HG03196 (cell line): ENCODE measurements around the gene PDCD1LG2.

Experiments
- ATAC-seq: cut with Tn5 transposase; IDR thresholded peaks from one replicate; pipeline ENCODE4 v1.9.1; 2021; ENCODE audit not compliant: unreplicated experiment

The PDCD1LG2 gene

DNA sequence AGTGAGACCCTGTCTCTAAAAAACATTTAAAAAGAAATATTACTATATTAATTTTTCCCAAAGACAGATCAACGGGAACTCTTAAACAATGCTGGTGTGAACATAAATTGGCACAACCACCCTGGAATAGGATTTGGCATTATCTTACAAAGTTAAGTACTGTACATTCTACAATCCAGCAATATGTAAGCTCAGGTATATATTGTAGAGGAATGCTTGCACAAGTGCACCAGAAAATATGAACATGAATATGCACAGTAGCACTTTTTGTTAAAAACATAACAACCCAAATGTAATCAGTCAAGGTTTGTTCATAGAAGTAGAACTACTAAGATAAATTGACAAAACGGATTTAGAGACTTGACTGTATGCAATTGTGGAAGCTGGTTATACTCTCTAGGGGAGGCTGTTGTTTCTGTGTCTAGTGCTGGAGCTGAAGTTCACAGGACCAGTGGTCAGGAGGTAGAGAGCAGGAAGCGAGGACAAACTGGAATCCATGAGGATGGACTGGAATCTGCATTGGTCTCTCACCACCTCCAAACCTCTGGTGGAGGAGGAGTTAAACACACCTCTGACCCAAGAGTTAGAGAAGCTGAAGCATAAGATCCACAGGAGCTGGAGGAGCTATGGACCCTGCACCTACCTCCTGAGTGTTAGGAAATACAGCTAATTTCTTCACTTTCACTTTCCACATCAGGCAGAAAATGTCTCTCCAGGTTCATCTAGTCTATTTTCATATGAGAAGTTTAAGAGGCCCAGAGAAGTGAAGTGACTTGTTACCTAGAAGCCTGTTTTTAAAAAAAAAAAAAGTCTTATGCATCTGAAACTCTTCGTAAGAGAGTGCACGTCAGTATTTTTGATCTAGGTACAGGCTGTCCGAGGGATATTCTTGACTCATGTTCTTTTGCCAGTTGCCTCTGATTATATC lies 98.2 kb downstream of the PDCD1LG2 start:
- peak; percentile 54 for ATAC-seq

DNA sequence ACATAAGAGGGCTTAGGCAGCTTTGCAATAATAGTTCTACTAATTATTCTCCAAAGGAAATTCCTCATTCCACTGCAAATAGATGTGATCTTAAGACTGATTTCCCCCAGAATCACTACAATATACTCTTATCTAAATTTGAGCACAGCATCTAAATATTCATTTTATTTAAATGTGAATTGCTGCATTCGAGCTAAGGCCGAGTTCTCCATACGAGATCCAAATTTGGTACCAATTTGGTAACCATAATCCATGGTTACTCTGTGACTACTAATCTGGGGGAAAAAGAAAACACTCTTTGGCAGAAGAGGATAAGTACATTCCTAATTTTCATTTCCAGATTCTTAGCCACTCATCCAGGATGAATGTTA lies 98.9 kb downstream of the PDCD1LG2 start:
- no peak for ATAC-seq

DNA sequence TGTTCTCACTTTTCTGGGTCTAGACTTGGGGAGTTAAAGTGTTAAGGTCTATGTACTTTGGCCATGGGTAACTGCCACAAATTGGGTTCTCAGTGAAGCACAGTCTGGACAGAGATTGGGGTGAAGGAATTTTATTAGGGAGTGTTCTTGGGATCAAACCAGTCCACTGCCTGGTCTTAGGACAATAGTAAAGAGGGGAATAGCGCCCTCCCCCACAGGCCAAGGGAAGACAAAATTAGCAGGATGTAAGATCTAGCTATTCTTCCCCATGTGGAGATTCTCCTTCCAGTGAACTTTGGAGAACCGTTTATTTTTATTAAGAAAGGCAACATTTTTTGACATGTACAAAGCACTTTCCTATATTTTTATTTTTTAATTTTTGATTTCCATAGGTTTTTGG lies 100.2 kb downstream of the PDCD1LG2 start:
- no peak for ATAC-seq

DNA sequence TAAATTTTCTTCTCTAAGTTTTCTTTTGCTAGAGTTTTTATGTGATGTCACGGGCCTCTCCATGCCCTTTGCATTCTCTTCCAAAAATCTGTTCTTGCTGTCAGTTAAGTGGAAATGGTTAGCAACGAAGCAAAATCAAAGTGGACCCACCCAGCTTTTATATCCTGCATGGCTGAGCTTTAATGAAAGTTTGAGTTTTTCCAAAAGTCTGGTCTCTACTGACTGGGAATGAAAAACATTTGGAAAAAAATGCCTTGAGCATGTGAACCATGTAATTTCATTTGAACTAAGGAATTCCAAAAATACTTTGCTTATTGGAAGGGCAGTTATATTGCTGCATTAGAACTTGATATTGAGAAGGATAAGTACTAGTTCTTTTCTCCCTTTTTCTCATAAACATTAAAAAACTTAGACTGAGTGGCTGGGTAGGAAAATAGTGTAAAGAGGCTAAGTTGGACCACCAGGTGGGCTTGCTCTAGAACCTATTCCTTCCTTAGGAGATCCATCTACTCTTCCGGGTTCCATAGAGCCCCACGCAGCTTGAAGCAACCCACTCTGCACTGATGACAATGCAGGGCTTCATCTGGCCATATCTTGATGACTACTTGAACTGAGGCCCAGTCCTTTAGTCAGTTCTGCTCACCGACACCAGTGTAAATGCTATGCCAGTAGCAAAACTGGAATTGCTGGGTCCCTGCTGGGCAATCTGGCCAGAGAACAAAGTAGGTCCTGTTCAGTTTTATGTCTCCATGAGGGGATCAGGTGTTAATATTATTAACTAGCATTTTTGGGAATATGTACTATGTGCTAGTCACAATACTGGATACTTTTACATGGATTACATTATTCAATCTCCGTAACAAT lies 101.2 kb downstream of the PDCD1LG2 start:
- no peak for ATAC-seq

DNA sequence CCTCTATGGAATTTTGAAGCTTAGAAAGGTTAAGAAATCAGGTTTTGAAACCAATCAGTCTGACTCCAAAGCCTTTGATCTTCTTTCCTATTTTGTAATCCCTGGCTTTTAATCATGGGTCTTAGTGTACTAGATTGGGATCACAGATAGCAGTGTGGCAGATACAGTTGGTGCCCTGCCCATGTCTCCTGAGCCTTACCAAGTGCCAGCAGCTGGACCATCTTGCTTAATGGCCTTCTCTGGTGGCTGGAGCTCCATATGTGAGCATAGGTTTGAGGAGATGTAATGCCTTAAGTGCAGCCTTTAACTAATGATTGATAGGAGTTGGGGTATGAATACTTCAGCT lies 101.8 kb downstream of the PDCD1LG2 start:
- ATAC-seq: no peak

DNA sequence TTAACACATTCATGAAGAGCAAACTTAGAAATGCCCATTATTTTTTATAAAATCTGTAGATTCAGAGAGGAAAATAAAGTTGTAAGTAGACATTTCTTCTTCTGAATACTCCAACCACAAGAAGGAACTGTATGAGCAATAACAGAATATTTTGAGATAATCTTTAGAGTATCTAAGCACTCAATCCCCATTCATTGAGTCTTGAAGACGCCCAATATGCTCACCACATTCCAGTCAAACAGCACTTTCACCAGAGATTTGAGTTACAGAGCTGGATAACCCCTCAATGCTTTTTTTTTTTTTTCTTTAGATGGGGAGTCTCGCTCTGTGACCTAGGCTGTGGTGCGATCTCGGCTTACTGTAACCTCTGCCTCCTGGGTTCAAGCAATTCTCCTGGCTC lies 103.9 kb downstream of the PDCD1LG2 start:
- ATAC-seq: no peak

DNA sequence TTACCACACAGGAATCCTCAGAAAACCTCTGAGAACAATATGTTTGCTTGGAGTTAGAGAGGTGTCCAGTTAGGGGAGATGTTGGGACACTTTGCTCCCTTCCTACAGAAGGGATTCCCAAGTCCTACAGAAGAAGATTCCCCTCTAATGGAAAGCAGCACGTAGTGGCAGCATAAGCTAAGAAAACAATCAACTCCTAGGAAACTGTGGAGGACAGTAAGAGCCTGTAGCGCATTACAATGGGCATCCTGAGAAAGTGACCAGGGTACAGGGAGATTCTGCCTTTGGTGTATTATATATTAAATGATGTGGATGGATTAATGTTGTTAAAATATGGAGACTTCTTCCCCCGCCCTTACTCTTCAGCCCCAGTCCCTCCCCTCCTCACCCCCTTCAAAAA lies 104.7 kb downstream of the PDCD1LG2 start:
- no peak for ATAC-seq

DNA sequence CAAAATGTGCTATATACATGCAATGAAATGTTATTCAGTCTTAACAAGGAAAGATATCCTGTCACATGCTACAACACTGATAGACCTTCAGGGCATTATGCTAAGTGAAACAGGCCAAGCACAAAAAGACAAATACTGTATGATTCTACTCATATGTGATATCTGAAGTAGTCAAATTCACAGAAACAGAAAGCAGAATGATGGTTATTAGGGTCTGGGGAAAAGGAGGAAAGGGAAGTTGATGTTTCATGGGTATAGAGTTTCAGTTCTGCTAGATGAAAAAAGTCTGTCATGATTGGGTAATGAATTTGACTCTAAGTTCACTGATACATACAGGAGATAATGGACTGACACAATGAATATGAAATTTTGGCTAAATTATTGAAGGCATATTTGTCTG lies 107.4 kb downstream of the PDCD1LG2 start:
- peak; percentile 94 for ATAC-seq

DNA sequence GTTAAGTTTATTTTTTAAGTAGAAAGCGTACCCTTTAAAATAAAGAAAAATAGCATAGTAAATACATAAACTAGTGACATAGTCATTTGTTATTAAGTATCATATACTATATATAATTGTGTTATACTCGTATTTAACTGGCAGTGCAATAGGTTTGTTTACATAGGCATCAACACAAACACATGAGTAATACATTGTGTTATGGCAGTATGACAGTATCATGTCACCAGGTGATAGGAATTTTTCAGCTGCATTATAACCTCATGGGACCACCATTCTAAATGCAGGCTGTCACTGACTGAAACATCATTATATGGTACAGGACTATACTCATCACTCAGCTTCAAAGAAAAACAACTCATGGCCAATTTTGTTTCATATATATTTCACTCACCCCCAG lies 110.2 kb downstream of the PDCD1LG2 start:
- ATAC-seq: no peak
